HG02884 (cell line): ENCODE results near the gene RHBDL3.
A peak's percentile ranks its signal among the peaks of the same experiment; 100 is the strongest.
"Not testable (repeated sequence)": the region's sequence is repeated elsewhere in the genome, so short reads cannot be mapped to it uniquely, and the experiment has no call there.

Experiments
- ATAC-seq: cut with Tn5 transposase; IDR thresholded peaks from one replicate; pipeline ENCODE4 v1.9.1; 2021; ENCODE audit warnings: mild to moderate bottlenecking, moderate library complexity; ENCODE audit not compliant: unreplicated experiment

Gene RHBDL3

DNA sequence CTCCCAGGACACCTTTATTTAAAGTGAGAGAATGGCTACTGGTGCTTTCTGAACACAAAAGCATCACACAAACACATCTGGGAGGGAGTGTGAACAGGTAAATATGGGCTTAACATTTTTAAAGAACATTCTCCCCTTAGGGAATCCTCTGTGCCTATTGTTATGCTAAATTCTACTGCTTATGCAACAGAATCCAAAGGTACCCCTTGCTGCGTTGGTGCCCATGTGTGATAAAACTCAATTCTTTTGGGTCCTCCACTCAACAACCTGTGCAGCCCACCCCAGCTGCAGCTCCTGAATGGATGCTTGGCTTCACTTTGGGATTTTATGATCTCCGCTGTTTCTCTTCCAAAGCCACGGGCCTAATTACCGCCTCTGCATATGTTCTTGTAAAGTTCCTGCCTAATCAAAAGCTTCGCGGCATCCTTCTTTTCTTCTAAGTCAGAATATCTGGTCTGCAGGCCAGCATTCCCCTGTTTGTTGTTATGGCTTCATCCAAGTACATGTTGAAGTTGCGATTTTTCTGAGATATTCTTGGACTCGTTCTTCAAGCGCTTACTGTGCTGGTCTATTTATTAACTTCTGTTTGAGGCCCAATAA lies 23.9 kb downstream of the RHBDL3 start:
- ATAC-seq: no peak

DNA sequence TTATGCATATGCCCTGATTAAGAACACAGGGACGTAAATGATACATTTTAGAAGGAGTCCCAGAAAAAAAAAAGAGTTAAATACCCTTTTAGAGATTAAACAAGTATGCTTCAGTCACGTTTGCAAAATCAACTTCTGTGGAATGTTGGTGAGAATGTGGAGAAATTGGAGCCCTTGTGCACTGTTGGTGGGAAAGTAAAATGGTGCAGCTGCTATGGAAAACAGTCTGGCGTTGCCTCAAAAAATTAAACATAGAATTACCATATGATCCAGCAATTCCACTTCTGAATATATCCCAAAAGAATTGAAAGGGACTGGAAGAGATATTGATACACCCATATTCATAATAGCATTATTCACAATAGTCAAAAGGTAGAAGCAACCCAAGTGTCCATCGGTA lies 26.5 kb downstream of the RHBDL3 start:
- no peak for ATAC-seq

DNA sequence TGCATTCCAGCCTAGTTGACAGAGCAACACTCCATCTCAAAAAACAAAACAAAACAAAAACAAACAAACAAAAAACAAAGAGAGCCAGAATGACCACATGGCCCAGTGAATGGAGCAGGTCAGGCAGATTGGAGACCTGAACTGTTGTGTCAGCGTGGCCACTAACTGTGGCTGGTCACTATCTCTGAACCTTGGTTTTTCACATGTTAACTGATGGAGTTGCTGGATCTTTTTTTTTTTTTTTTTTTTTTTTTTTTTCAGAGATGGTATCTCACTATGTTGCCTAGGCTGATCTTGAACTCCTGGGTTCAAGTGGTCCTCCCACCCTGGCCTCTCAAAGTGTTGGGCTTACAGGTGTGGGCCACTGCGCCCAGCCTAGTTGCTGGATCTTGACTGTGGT lies 31.8 kb downstream of the RHBDL3 start:
- no peak for ATAC-seq

GRCh38 chr17:32297860-32298259 lies 32.2 kb downstream of the RHBDL3 start:
- no peak for ATAC-seq

GRCh38 chr17:32298298-32298697 lies 32.7 kb downstream of the RHBDL3 start:
- ATAC-seq: no peak

DNA sequence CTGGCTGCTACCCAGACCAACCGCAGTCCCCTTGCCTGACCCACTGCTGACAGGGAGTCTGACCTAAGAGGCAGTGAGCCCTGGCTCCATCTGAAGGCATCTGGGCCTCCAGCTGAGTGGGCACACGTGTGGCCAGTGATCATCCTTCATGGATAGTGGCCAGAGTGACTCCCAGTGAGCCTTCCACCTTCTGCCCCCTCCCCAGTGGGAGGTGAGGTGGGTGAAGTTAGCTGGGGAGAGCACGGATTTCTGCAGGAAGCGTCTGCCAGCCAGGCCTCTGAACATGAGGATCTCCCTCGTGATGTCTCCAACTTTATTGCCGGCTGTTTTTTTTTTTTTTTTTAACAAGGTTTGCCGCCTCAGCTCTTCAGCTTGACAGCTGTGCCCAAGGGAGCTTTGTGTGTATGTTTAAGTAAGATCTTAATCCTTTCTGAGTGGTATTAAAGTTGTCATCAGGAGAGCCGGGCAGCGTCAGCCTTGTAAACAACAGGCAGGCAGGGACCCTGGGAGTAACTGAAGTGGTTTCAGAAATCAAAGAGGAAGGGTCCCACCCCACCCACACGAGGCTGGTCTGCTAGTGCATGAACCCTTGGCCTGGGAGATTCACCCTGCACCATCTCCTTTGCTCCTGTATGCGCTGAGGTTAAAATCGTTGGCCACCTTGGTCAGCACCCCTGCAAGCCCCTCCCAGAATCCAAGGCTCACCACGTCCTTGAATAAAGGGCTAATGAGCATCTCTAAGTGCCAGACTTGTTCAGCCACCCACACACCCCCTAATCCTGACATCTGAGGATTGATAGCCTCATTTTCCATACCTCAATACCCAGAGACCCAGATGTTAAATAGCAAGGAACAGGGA lies 33.3 kb downstream of the RHBDL3 start:
- no peak for ATAC-seq

GRCh38 chr17:32299580-32300164 lies 34.0 kb downstream of the RHBDL3 start:
- no peak for ATAC-seq

DNA sequence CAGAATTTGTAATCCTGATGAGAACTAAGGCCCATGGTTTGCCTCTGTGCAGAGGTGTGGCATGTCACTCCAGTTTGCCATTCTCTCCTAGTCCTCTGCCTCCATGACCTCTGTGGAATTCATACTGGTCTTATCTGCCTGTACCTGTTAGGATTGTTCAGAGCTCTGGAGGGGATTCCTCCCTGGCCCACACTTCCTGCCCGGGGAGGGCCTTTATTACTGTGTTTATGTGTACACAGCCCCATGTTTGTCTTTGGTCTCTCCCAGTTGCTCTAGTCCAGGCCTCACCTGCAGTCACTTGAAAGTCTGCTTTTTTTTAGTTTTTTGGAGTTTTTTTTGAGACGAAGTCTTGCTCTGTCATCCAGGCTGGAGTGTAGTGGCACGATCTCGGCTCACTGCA lies 36.4 kb downstream of the RHBDL3 start:
- ATAC-seq: no peak

DNA sequence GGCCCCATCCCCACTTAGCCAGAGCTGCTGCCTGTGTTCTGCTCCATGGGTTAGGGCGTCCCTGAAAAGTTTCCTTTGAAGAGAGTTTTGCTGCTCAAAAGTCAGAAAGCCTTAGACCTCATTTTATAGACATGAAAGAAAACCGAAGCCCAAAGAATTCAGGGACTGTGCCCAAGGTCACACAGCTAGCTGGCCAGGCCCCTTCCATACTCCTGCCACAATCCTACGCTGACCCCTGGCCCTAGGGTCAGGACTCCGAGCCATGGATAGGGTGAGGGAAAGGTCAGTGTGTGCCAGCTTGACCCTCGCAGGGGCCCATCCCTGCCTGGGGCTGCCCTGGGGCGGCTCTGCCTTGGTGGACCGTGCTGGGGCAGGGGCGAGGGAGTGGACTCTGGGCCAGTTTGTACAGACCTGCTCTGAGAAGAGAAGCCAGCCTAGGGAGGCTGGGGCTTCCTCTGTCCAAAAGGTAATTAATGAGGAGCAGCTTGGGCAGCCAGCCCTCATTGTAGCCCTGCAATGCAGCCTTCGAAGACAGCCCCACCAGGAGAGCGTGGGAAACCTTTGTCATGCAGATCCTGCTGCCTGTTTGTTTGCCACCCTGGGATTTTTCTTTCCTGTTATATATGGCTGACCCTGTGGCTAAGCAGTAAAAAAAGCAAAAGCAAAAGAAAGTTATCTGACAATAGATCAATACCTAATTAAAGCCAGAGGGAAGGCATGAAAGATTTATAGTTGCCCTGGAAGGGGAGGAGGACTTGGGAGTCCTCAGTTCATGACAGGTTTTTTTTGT lies 37.4 kb downstream of the RHBDL3 start:
- no peak for ATAC-seq

DNA sequence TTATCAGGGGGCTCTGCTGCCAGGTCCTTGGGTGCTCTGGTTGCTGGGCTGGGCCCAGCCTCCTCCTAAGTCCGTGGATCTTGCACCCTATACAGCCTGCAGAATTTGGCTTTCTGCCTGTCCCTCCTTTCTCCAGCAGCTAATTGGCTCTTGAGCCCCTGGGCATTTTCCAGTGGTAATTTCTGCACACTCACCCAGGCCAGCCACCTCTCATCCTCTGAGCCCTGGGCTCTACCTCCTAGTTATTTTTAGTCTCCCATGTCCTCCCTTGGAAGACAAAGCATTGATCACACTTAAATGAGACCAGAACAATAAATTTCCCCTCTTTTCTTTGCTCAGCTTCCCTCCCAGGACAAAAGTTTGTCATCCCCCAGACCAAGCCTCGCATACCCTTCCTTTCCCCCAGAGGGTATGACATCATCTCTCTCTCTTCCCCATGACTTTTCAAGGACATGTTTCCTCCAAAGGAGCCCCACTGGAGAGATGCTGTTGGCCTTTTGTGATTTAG lies 38.2 kb downstream of the RHBDL3 start:
- ATAC-seq: no peak

GRCh38 chr17:32305049-32305448 lies 39.4 kb downstream of the RHBDL3 start:
- ATAC-seq: no peak

GRCh38 chr17:32307658-32308057 lies 42.0 kb downstream of the RHBDL3 start:
- no peak for ATAC-seq

DNA sequence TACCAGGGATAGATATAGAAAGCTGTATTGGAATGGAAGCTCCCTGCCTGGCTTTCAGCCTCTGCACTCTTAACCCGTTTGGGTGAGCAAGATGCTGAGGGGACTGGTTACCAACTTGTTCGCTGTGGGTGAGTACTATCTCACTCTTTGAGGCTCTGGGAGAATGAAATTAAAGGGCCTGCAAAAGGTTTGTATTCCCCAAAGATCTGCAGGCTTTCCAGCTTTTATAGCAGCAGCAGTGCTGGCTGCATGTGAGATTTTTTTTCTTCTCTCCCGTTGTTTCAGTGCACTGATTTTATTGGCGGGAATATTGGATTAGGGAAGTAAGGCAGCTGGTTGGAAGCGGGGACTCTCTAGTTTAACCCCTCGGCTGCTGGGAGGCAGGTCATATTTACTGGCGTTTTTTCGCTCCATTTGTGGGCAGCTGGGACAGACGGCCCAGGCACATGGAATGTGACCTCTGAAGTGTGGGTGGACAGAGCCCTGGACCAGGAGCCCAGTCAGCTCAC lies 45.5 kb downstream of the RHBDL3 start:
- ATAC-seq: no peak

DNA sequence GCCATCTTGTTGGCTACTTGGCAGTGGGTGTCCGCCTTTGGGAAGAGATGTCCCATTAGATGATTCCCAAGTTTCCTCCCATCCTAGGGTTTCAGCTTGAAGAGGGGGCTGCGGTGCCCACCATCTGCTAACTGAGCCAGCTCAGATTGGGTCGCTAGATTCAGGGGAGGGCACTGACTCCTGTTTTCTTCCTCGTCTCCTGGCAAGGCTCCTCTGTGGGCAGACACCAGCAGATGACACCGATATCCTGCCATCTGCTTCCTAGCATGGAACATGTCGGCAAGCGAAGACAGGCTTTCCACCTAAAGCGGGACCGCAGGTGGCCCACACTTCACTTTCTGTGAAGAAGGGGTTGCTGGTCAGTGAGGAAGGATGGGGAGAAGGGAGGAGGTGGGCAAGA lies 49.0 kb downstream of the RHBDL3 start:
- ATAC-seq: no peak

GRCh38 chr17:32315171-32315570 lies 49.5 kb downstream of the RHBDL3 start:
- no peak for ATAC-seq

DNA sequence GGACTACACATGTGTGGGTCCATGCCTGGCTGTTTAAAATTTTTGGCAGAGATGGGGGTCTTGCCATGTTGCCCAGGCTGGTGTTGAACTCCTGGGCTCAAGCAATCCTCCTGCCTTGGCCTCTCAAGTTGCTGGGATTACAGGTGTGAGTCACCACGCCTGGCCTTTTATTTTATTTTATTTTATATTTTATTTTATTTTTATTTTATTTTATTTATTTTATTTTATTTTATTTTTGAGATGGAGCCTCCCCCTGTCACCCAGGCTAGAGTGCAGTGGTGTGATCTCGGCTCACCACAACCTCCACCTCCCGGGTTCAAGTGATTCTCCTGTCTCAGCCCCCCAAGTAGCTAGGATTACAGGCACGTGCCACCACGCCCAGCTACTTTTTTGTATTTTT lies 51.0 kb downstream of the RHBDL3 start:
- ATAC-seq: not testable (repeated sequence)

- no peak for ATAC-seq
Measured at GRCh38 chr17:32317353-32317752, 51.7 kb downstream of the RHBDL3 start.

DNA sequence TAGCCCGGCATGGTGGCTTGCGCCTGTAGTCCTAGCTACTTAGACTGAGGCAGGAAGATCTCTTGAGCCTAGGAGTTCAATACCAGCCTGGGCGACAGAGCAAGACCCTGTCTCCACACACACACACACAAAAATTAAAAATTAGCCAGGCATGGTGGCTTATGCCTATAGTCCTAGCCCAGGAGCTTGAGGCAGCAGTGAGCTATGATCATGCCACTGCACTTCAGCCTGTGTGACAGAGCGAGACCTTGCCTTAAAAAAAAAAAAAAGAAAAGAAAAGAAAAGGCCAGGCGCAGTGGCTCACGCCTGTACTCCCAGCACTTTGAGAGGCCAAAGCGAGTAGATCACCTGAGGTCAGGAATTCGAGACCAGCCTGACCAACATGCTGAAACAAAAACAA lies 52.4 kb downstream of the RHBDL3 start:
- no peak for ATAC-seq

GRCh38 chr17:32319548-32319905 lies 53.9 kb downstream of the RHBDL3 start:
- peak; percentile 48 for ATAC-seq

DNA sequence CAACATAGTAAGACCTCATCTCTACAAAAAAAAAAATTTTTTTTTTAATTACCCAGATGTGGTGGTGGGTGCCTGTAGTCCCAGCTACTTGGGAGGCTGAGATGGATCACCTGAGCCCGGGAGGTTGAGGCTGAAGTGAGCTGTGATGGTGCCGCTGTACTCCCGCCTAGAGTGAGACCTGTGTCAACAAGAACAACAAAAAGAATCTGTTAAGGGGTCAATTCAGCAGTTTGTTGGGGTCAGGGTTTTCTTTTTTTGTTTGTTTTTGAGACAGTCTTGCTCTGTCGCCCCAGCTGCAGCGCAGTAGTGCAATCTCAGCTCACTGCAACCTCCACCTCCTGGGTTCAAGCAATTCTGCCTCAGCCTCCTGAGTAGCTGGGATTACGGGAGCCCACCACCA lies 54.4 kb downstream of the RHBDL3 start:
- not testable (repeated sequence) for ATAC-seq

DNA sequence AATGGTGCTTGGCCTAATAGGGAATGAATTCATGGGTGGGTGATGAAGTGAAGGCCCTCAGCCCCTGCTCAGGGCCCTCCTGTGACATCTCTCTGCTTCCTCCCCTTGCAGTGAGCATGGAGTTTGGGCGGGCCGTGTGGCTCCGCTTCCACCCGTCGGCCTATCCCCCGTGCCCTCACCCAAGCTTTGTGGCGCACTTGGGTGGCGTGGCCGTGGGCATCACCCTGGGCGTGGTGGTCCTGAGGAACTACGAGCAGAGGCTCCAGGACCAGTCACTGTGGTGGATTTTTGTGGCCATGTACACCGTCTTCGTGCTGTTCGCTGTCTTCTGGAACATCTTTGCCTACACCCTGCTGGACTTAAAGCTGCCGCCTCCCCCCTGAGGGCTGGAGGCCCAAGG lies 55.2 kb downstream of the RHBDL3 start:
- no peak for ATAC-seq
